HepG2 (cell line): Measurements from ENCODE around the gene ZNF277. TPM values are rescaled to one million over a fixed set of nuclear protein-coding genes. Genes with fewer than 3 reads are reported as not detected.

Source experiments
- AHDC1 ChIP-seq: sonication (generic); formaldehyde crosslinking; IDR thresholded peaks from 2 replicates; pipeline ENCODE4 v1.5.1; 2020; ENCODE audit warnings: mild to moderate bottlenecking, missing genetic modification reagents, borderline replicate concordance
- AKNA ChIP-seq: sonication (generic); formaldehyde crosslinking; IDR thresholded peaks from 2 replicates; pipeline ENCODE4 v1.4.0; 2020; ENCODE audit warnings: missing genetic modification reagents, borderline replicate concordance
- GTF3A ChIP-seq: sonication (generic); formaldehyde crosslinking; conservative IDR thresholded peaks from 2 replicates; pipeline ENCODE4 v1.4.0; 2020; ENCODE audit warnings: mild to moderate bottlenecking, missing genetic modification reagents
- HNF1A ChIP-seq, 2 experiments: sonication (generic) in 1 of 2; formaldehyde crosslinking in 1 of 2; IDR thresholded peaks; 2 replicates each; pipeline versions ENCODE4 v1.4.0 to v1.6.1; 2016 to 2020; ENCODE audit warnings: borderline replicate concordance in 1 of 2, low read depth in 1 of 2, mild to moderate bottlenecking in 1 of 2, missing genetic modification reagents in 1 of 2
- NCOA2 ChIP-seq: sonication (generic); formaldehyde crosslinking; IDR thresholded peaks from 2 replicates; pipeline ENCODE4 v1.8.0; 2022; ENCODE audit warnings: inconsistent platforms
- NFE2L1 ChIP-seq: sonication (generic); formaldehyde crosslinking; IDR thresholded peaks from 2 replicates; pipeline ENCODE4 v1.4.0; 2020; ENCODE audit warnings: missing genetic modification reagents, mild to moderate bottlenecking, borderline replicate concordance
- RBAK ChIP-seq: sonication (generic); formaldehyde crosslinking; IDR thresholded peaks from 2 replicates; pipeline ENCODE4 v1.5.1; 2020; ENCODE audit warnings: mild to moderate bottlenecking, missing genetic modification reagents
- SMARCE1 ChIP-seq: fragments of 450-650 bp; IDR thresholded peaks from 2 replicates; pipeline ENCODE4 v1.6.1; 2017; ENCODE audit warnings: borderline replicate concordance
- ZBTB42 ChIP-seq: sonication (generic); formaldehyde crosslinking; IDR thresholded peaks from 2 replicates; pipeline ENCODE4 v1.5.0; 2020; ENCODE audit warnings: mild to moderate bottlenecking, missing genetic modification reagents
- ZFX ChIP-seq: sonication (generic); formaldehyde crosslinking; IDR thresholded peaks from 2 replicates; pipeline ENCODE4 v1.4.0; 2020; ENCODE audit warnings: mild to moderate bottlenecking, low read depth, missing genetic modification reagents, moderate library complexity
- ZMYM2 ChIP-seq: sonication (generic); formaldehyde crosslinking; IDR thresholded peaks from 2 replicates; pipeline ENCODE4 v1.8.0; 2022; ENCODE audit warnings: mild to moderate bottlenecking, missing genetic modification reagents
- ZNF678 ChIP-seq: sonication (generic); formaldehyde crosslinking; IDR thresholded peaks from 2 replicates; pipeline ENCODE4 v1.4.0; 2020; ENCODE audit warnings: mild to moderate bottlenecking, missing genetic modification reagents
- polyA plus RNA-seq, 8 experiments: library from polyadenylated mRNA; depleted of rRNA in 3 of 8; stranded (reverse) in 7 of 8; unstranded in 1 of 8; fragments of >200 nt; fragmentation: Illumina TruSeq in 4 of 8; extraction: Trizol in 4 of 8; gene quantifications; 2 replicates each; pipeline versions ENCODE4 v1.2.1 to v1.2.3, GENCODE V29; 2011 to 2016; ENCODE audit warnings: low read depth in 4 of 8, missing spikeins in 1 of 8, mixed read lengths in 1 of 8; ENCODE audit not compliant: insufficient read depth in 1 of 8
- total RNA-seq, 5 experiments: library from RNA; depleted of rRNA; stranded (reverse); fragments of >200 nt; fragmentation: Illumina TruSeq; extraction: Trizol; gene quantifications; 2 replicates each; pipeline ENCODE4 v1.2.3, GENCODE V29; 2016; ENCODE audit warnings: low read depth in 1 of 5

ZNF277 gene
- total and polyA plus RNA-seq, 2 of the 13 experiments (the other 11 are each of a cell fraction or from before 2014, with no cell fraction given): 29.1 to 30.1 TPM

- TF ChIP-seq HNF1A (IDR thresholded peaks at IDR 0.05; ENCODE audit: low read depth): no peak
- TF ChIP-seq HNF1A (CRISPR knock-in tag; IDR thresholded peaks at IDR 0.05; ENCODE audit: borderline replicate concordance): no peak
- TF ChIP-seq AKNA (CRISPR knock-in tag): no peak
- TF ChIP-seq GTF3A (CRISPR knock-in tag): 0 out of 2 replicates have a peak, but pooled peaks have one; percentile 78
- no peak for TF ChIP-seq ZMYM2
- no peak for TF ChIP-seq NFE2L1
- TF ChIP-seq NCOA2: no peak
- no peak for TF ChIP-seq ZBTB42 (CRISPR knock-in tag)
- TF ChIP-seq SMARCE1: no peak
- TF ChIP-seq ZFX: 0 out of 2 replicates have a peak, but pooled peaks have one; percentile 2
- no peak for TF ChIP-seq RBAK
- 0 out of 2 replicates have a peak, but pooled peaks have one; percentile 34 for TF ChIP-seq ZNF678 (CRISPR knock-in tag)
- 0 out of 2 replicates have a peak, but pooled peaks have one; percentile 18 for TF ChIP-seq AHDC1 (CRISPR knock-in tag)
These were observed 597 bp downstream of the ZNF277 start (continued) for GRCh38 chr7:112206991-112207592.
